ENCODE data around the gene OSBPL9. TPM values are rescaled to one million over a fixed set of nuclear protein-coding genes. Genes with fewer than 3 reads are reported as not detected.

OSBPL9 gene
- total and polyA plus RNA-seq, 10 of the 15 experiments (the other 5 are each of a cell fraction or from before 2014, with no cell fraction given) = 25.9 to 156 (median 108) TPM

GRCh38 chr1:51652599-51652998 lies 35.7 kb downstream of the OSBPL9 start:
- in situ Hi-C loops (cut with MboI) = no loop called here
- intact Hi-C loops (cut with micrococcal nuclease; ENCODE audit: unreplicated experiment) = no loop called here
- POLR2A ChIA-PET = no interaction called here
- no peak overlapping the region for H3K4me2 ChIP-seq (ENCODE audit: control insufficient read depth, insufficient read depth)
- no peak overlapping the region for H3K27ac ChIP-seq (ENCODE audit: control insufficient read depth, insufficient read depth)
- RAD21 ChIA-PET (ENCODE audit: unreplicated experiment) = interaction anchor here (0.6 kb wide), 1 partner anchor 219 kb away, joined by 3 read pairs; no protein-coding TSS in a partner anchor
- ATAC-seq = peak; percentile 45; the same call in 2 of the 3 replicates
- H3K27me3 ChIP-seq (replicated peaks in 1 of 2; ENCODE audit: control insufficient read depth in 2 of 2, insufficient read depth in 2 of 2, low read length in 1 of 2) = no peaks in the 10 kb centered on the region
- CTCF ChIA-PET = interaction anchor here (1.8 kb wide), 1 partner anchor 10 kb away, joined by 4 read pairs; no protein-coding TSS in a partner anchor
- no peaks in the 10 kb centered on the region for H3K36me3 ChIP-seq (ENCODE audit: control insufficient read depth in 2 of 2, insufficient read depth in 2 of 2, low read length in 1 of 2)
- no peaks in the 10 kb centered on the region for H3K79me2 ChIP-seq (ENCODE audit: control insufficient read depth, insufficient read depth, low read length)
- BruUV-seq (replicated peaks) = no TSS peak
- H3K4me1 ChIP-seq (ENCODE audit: control insufficient read depth, insufficient read depth, low read length) = no peaks in the 10 kb centered on the region
- TF ChIP-seq RAD51 (IDR thresholded peaks at IDR 0.05) (0 out of 2 replicates have a peak, but pooled peaks have one; percentile 11), RFX5 (IDR thresholded peaks at IDR 0.05; ENCODE audit: low read depth, low read length) (no peak)
- SMC1A ChIA-PET (ENCODE audit: uncharacterized antibody, unreplicated experiment) = interaction anchor here (0.6 to 1.6 kb wide), 4 partner anchors 14 to 113 kb away, joined by 3 to 5 read pairs (median 4); no protein-coding TSS in a partner anchor
- FAIRE-seq = no peak
- no peak overlapping the region for H3K9ac ChIP-seq (ENCODE audit: control insufficient read depth, insufficient read depth, low read length)
- no peaks in the 10 kb centered on the region for H3K9me3 ChIP-seq (replicated peaks; ENCODE audit: control insufficient read depth, insufficient read depth, low read length)
- no peak overlapping the region for H3K4me3 ChIP-seq
- DNase-seq (ENCODE audit: low read depth, low spot score) = no peak
- no peaks in the 10 kb centered on the region; the same call in 1 of the 2 replicates for H4K20me1 ChIP-seq (ENCODE audit: control insufficient read depth, insufficient read depth)
- H2AFZ ChIP-seq (ENCODE audit: control insufficient read depth, low read depth, low read length) = no peak overlapping the region

GRCh38 chr1:51653127-51653526 lies 36.2 kb downstream of the OSBPL9 start:
- intact Hi-C loops (cut with micrococcal nuclease; ENCODE audit: unreplicated experiment) = no loop called here
- no peaks in the 10 kb centered on the region for H3K9me3 ChIP-seq (replicated peaks; ENCODE audit: control insufficient read depth, insufficient read depth, low read length)
- ChIA-PET POLR2A (no interaction called here), SMC1A (ENCODE audit: uncharacterized antibody, unreplicated experiment) (interaction anchor here (1.0 to 1.6 kb wide), 3 partner anchors 14 to 116 kb away, joined by 4 to 6 read pairs (median 5); no protein-coding TSS in a partner anchor), RAD21 (ENCODE audit: unreplicated experiment) (no interaction called here), CTCF (interaction anchor here (1.1 to 1.8 kb wide), 2 partner anchors 10 to 115 kb away, joined by 4 to 5 read pairs; no protein-coding TSS in a partner anchor)
- H3K4me3 ChIP-seq = no peak overlapping the region
- H3K36me3 ChIP-seq (ENCODE audit: control insufficient read depth in 2 of 2, insufficient read depth in 2 of 2, low read length in 1 of 2) = no peaks in the 10 kb centered on the region
- no peak overlapping the region for H3K4me2 ChIP-seq (ENCODE audit: control insufficient read depth, insufficient read depth)
- no peaks in the 10 kb centered on the region for H4K20me1 ChIP-seq (ENCODE audit: control insufficient read depth, insufficient read depth)
- H3K27ac ChIP-seq (ENCODE audit: control insufficient read depth, insufficient read depth) = no peak overlapping the region
- no peak overlapping the region for H2AFZ ChIP-seq (ENCODE audit: control insufficient read depth, low read depth, low read length)
- DNase-seq (ENCODE audit: low read depth, low spot score) (no peak), ATAC-seq (no peak), FAIRE-seq (no peak)
- in situ Hi-C loops (cut with MboI) = no loop called here
- H3K9ac ChIP-seq (ENCODE audit: control insufficient read depth, insufficient read depth, low read length) = no peak overlapping the region
- H3K4me1 ChIP-seq (ENCODE audit: control insufficient read depth, insufficient read depth, low read length) = no peaks in the 10 kb centered on the region
- no peaks in the 10 kb centered on the region for H3K27me3 ChIP-seq (replicated peaks in 1 of 2; ENCODE audit: control insufficient read depth in 2 of 2, insufficient read depth in 2 of 2, low read length in 1 of 2)
- no peaks in the 10 kb centered on the region for H3K79me2 ChIP-seq (ENCODE audit: control insufficient read depth, insufficient read depth, low read length)
- no TSS peak for BruUV-seq (replicated peaks)
- TF ChIP-seq, protein P1, sequence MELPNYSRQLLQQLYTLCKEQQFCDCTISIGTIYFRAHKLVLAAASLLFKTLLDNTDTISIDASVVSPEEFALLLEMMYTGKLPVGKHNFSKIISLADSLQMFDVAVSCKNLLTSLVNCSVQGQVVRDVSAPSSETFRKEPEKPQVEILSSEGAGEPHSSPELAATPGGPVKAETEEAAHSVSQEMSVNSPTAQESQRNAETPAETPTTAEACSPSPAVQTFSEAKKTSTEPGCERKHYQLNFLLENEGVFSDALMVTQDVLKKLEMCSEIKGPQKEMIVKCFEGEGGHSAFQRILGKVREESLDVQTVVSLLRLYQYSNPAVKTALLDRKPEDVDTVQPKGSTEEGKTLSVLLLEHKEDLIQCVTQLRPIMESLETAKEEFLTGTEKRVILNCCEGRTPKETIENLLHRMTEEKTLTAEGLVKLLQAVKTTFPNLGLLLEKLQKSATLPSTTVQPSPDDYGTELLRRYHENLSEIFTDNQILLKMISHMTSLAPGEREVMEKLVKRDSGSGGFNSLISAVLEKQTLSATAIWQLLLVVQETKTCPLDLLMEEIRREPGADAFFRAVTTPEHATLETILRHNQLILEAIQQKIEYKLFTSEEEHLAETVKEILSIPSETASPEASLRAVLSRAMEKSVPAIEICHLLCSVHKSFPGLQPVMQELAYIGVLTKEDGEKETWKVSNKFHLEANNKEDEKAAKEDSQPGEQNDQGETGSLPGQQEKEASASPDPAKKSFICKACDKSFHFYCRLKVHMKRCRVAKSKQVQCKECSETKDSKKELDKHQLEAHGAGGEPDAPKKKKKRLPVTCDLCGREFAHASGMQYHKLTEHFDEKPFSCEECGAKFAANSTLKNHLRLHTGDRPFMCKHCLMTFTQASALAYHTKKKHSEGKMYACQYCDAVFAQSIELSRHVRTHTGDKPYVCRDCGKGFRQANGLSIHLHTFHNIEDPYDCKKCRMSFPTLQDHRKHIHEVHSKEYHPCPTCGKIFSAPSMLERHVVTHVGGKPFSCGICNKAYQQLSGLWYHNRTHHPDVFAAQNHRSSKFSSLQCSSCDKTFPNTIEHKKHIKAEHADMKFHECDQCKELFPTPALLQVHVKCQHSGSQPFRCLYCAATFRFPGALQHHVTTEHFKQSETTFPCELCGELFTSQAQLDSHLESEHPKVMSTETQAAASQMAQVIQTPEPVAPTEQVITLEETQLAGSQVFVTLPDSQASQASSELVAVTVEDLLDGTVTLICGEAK (IDR thresholded peaks at IDR 0.05; ENCODE audit: borderline replicate concordance) = no peak
- TF ChIP-seq STAT1 (conservative IDR thresholded peaks at IDR 0.05) (no peak), ZNF687 (IDR thresholded peaks at IDR 0.05) (no peak), DPF2 (IDR thresholded peaks at IDR 0.05) (no peak), IRF5 (IDR thresholded peaks at IDR 0.05; ENCODE audit: borderline replicate concordance) (no peak), CBFB (IDR thresholded peaks at IDR 0.05; ENCODE audit: low read depth) (no peak)
